GM12878 (cell line): ENCODE results near the gene CCNYL1.

ENCODE experiments used
- CEBPB ChIP-seq, 2 experiments: fragments of 150-350 bp in 1 of 2; IDR thresholded peaks; 2 replicates each; pipeline ENCODE4 v1.6.1; 2012 to 2014; ENCODE audit warnings: low read depth in 2 of 2, low read length in 2 of 2, borderline replicate concordance in 1 of 2, inconsistent platforms in 1 of 2
- ZNF274 ChIP-seq: IDR thresholded peaks from one replicate; pipeline ENCODE4 v1.8.0; 2011; ENCODE audit not compliant: insufficient read length, insufficient read depth
- TF ChIP-seq, protein P1 (sequence below), 3 experiments: IDR thresholded peaks in 2 of 3; conservative IDR thresholded peaks in 1 of 3; 2 replicates each; pipeline ENCODE4 v1.5.1; 2011; ENCODE audit warnings: low read depth in 3 of 3, low read length in 3 of 3, mild to moderate bottlenecking in 3 of 3, control low read depth in 2 of 3, moderate library complexity in 2 of 3, inconsistent platforms in 1 of 3, mixed read lengths in 1 of 3; ENCODE audit not compliant: control insufficient read depth in 2 of 3, insufficient read depth in 1 of 3; ENCODE audit errors: extremely low read depth in 1 of 3

DNA sequence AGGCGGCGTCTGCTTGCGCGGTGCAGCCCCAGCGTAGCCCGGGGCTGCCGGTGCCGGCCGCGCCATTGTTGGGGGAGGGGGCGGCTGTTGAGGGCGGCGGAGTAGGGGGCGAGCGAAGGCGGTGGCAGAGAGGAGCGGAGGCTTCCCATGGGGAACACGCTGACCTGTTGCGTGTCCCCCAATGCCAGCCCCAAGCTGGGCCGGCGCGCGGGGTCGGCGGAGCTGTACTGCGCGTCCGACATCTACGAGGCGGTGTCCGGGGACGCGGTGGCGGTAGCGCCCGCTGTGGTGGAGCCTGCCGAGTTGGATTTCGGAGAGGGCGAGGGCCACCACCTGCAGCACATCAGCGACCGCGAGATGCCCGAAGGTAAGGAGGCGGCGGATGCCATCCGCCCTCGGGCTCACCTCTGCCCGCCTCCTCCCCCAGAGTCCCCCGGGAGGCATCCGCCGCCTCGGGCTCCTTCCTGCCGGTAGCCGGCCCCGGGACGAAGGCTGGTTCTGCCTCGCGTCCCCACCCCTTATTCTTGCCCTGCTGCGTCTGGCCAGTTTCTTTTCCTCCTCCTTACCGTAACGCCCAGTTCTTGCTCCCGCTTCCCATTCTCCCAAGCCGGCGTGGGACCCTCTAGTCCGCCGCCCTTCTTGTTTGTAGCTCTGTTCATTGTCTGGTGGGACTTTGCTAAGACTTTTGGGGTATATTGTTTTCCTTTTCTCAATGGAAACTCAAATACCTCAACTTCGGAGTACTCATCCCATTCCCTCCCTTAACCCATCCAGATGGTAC, 500 bp downstream of the CCNYL1 start:
- TF ChIP-seq, protein P1, sequence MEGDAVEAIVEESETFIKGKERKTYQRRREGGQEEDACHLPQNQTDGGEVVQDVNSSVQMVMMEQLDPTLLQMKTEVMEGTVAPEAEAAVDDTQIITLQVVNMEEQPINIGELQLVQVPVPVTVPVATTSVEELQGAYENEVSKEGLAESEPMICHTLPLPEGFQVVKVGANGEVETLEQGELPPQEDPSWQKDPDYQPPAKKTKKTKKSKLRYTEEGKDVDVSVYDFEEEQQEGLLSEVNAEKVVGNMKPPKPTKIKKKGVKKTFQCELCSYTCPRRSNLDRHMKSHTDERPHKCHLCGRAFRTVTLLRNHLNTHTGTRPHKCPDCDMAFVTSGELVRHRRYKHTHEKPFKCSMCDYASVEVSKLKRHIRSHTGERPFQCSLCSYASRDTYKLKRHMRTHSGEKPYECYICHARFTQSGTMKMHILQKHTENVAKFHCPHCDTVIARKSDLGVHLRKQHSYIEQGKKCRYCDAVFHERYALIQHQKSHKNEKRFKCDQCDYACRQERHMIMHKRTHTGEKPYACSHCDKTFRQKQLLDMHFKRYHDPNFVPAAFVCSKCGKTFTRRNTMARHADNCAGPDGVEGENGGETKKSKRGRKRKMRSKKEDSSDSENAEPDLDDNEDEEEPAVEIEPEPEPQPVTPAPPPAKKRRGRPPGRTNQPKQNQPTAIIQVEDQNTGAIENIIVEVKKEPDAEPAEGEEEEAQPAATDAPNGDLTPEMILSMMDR (IDR thresholded peaks at IDR 0.05 in 2 of 3, conservative IDR thresholded peaks at IDR 0.05 in 1 of 3; ENCODE audit: control insufficient read depth in 2 of 3, extremely low read depth in 1 of 3, insufficient read depth in 1 of 3, low read depth in 3 of 3, low read length in 3 of 3) = no peak
- no peak for TF ChIP-seq ZNF274
- no peak for TF ChIP-seq CEBPB (IDR thresholded peaks at IDR 0.05; ENCODE audit: borderline replicate concordance in 1 of 2, low read depth in 2 of 2, low read length in 2 of 2)
